HT-29 (cell line): ENCODE results near the gene KIFC3. TPM values are rescaled to one million over a fixed set of nuclear protein-coding genes. Genes with fewer than 3 reads are reported as not detected.
A peak's percentile ranks its signal among the peaks of the same experiment; 100 is the strongest.
"Not testable (repeated sequence)": the region's sequence is repeated elsewhere in the genome, so short reads cannot be mapped to it uniquely, and the experiment has no call there.

Source experiments
- DNase-seq: peaks from one replicate; pipeline ENCODE4 v3.0.0-alpha.2; 2015; ENCODE audit warnings: low spot score
- total RNA-seq: library from RNA; depleted of rRNA; stranded (reverse); fragments of >200 nt; shearing (Covaris generic); gene quantifications from 2 replicates; pipeline ENCODE4 v1.2.3, GENCODE V29; 2014

Gene KIFC3
- total RNA-seq, 1 experiment from 2014 or later = 43.4 TPM

DNA sequence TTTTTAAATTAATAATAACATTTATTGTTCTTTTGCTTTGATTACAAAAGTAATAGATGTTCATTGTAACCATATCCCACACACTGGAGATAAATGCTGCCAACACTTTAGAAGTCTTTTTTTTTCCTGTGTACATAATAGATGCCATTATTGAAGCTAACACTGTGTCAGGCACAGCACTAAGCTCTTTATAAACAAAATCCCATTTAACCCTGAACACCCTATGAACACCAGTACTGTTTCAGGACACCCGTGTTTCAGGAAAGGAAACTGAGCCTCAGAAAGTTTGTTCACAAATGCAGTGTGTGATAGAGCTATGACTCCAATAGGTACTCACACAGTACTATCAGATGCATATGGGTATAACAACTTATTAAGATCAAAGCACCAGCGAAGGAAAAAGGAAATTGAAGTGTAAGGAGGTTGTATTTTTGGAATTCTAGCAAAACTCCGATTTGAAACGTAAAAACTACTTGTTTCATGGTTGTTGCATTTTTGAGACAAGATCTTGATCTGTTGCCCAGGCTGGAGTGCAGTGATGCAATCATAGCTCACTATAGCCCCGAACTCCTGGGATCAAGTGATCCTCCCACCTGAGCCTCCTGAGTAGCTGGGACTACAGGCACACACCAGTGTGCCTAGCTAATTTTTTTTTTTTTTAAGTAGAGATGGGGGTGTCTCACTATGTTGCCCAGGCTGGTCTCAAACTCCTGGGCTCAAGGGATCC lies 2.0 kb upstream of the KIFC3 start:
- no peak for DNase-seq

DNA sequence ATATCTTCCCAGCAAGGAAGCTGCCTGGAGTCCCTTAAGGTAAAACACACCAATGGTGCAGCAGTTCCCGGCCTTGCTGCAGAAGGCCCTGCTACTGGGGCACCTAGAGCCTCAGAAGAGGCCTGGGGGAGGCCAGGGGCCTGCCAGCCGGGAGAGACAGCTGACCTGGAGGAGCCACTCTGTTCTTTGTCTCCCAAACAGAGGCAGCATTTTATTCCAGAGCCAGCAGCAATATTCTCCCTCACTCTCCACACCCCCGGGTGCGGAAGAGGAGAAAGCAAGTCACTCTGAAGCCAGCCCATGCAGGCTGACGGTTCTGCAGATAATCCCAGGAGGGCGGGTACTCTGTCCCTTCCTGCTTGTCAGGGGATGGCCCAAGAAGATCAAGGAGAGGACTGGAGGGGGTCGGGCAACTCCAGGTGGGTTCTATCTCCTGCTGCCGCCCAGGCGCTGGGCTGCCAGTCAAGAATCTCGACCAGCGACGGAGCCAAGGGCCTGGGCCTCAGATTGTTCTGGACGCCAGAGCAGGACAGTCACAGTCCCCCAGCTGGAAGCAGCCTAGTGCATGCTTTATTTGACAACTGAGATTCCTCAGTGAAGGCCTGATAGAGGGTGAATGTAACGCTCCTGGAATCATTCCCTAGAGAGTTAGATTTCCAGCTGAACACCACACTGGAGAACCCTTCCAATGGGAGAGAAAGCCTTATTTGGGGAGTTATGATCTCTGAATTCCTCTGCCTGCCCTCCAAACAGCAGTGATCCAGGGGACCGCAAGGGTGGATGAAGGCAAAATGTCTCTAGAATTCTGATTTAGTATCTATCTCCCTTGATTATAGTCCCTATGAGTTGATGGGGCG lies 1.1 kb upstream of the KIFC3 start:
- no peak for DNase-seq

GRCh38 chr16:57801809-57802340 lies 416 bp downstream of the KIFC3 start:
- DNase-seq = no peak

DNA sequence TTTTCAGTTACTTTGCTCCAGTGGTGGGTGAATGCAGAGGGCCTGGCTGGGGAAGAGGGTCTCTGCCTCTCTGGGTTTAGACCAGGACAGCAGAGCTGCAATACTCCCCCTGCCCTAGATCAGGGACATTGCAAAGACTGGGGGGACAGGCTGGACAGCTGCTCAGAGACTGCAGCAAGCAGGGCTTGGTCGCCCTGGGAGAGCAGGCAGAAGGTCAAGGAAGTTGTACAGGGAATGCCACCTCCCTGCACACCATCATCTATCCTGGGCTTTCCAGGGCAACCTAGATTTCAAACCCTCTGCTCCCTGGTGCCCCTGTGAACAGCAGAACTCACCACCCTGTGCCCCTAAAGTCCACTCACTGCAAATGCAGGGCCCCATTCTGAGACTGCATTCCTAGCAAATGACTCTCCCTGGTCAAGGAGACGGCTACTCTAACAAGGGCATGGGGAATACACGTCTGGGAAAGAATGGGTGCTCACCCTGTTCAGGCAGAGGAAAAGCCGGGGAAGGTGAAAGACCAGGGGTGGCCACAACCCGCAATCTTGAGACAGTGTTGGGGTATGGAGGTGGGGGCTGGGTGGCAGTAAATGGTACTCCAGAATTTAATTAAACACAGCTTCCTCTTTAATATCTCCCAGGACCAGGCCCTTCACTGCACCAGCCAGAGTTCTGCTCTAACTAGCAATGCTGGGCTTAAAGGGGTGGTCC lies 1.0 kb downstream of the KIFC3 start:
- peak; percentile 61 for DNase-seq

GRCh38 chr16:57800200-57801097 lies 1.8 kb downstream of the KIFC3 start:
- no peak for DNase-seq

DNA sequence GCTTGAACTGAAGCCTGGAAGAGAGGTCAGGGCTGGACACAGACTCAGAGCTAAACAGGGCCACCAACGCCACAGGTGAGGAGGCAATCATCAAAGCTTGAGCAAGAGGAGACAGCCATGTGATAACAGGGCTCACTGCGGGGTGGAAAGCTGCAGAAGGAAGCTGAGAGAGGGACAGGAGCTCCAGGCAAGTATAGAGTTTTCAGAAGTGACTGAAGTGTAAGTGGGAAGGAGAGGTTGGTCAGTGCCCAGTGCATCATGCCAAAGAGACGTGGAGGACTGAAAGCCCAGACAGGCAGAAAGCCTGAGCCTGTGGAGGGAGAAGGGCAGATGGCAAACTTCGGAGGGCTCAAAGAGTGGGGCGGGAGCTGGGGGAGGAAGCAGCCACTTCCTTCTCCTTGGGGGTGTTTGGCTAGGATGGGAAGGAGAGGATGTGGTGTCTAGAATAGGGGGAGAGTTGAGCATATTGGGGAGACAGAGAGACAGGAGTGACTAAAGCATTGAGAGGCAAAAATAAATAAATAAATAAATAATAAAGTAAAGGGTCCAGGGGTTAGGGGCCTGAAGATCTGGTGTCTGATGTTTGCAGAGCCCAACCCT lies 2.6 kb downstream of the KIFC3 start:
- no peak for DNase-seq

DNA sequence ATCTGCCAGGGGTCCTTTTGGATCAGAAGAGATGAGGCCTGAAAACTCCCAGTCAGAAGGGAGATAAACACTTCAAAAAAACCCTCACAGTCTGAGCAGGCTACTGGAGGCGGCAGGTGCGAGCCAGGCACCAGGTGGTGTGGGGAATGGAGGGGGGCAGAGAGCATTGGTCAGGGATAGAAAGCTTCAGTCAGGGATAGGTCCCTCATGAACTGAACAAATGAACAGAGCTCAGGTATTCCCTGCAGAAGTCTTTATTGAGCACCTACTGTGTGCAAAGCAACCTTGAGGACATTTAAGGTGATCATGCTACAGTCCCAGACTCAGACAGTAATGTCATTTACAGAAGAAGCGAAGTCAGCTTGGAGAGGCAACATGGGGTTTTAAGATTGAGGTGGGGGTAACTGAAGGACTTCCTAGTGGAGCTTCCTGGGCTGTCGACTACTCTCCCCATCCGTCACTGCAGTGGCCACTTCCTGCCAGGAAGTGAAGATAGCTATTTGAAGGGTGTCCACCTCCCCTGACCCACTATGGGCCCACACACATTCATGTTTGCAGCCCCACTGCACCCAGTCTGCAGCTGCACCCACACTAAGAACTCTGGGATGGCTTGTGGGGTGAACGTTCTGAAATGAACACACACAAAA lies 3.2 kb downstream of the KIFC3 start:
- no peak for DNase-seq

- no peak for DNase-seq
These were observed 4.0 kb downstream of the KIFC3 start for GRCh38 chr16:57798267-57798810.

GRCh38 chr16:57797526-57798266 lies 4.6 kb downstream of the KIFC3 start:
- DNase-seq = peak; percentile 83

DNA sequence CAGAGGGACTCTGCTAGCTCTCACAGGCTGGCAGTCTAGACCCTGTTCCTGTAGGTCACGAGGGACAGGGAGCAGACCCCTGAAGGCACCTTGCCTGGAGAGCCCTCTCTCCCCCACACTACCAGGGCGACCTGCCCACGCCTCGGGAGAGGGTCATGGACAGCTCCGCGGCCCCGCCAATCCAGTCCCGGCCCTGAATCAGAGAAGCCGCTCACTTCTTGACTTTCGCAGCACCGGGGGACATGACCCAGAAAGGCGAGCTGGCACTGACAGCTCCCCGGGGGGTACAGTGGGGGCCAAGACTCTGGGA lies 5.1 kb downstream of the KIFC3 start:
- peak; percentile 17 for DNase-seq

GRCh38 chr16:57796014-57796413 lies 6.3 kb downstream of the KIFC3 start:
- DNase-seq = not testable (repeated sequence)

GRCh38 chr16:57795431-57795878 lies 6.8 kb downstream of the KIFC3 start:
- peak; percentile 73 for DNase-seq

DNA sequence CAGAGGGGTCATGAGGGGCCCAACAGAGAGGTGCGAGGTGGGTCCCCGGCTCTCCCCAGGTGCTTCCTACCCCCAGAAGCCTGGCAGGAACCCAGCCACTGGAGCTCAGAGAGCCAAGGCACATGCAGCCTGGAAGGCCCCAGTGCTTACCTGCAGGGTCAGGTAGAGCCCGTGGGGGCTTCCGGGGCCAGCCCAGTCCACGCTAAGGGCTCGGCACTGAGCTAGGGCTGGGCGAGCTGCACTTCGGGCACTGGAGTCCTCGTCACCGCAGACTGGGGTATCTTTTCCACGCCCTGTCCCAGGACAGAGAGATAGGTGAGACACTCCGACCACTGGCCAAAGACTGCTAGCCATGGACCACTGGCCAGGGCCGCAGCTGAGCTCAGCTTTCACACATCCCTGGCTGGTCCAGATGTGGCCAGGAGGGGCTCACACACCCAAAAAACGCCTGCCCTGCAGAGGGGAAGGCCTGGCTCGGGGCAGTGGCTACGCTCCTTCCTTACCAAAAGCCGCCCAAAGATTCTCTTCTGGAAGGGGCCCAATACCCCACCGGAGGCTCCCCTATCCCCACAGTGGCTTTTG lies 7.4 kb downstream of the KIFC3 start:
- no peak for DNase-seq

DNA sequence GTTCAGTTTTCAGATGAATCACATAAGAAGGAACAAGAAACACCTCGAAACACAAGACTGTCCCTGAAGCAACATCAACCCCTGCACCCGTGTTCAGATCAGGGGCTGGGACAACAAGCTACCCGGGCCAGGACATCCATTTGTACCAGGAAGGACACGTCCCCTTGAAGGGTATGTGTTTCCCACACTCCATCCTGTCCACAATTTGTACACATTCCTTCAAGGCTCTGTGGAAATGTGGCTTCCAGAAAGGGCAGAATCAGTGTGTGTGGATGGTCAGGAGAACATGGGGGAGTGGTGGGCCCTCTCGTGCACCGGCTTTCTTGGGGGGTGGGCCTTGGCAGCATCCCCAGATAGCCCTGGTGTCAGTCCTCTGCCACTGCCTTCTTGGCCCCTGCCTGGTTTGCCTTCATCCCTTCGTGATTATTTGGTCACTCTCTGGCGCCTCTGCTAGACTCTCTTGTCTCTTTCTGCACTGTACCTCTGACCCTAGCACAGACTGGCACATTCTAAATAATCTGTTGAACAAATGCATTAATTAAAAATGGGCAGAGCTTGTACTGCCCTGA lies 10.3 kb downstream of the KIFC3 start:
- DNase-seq = no peak

DNA sequence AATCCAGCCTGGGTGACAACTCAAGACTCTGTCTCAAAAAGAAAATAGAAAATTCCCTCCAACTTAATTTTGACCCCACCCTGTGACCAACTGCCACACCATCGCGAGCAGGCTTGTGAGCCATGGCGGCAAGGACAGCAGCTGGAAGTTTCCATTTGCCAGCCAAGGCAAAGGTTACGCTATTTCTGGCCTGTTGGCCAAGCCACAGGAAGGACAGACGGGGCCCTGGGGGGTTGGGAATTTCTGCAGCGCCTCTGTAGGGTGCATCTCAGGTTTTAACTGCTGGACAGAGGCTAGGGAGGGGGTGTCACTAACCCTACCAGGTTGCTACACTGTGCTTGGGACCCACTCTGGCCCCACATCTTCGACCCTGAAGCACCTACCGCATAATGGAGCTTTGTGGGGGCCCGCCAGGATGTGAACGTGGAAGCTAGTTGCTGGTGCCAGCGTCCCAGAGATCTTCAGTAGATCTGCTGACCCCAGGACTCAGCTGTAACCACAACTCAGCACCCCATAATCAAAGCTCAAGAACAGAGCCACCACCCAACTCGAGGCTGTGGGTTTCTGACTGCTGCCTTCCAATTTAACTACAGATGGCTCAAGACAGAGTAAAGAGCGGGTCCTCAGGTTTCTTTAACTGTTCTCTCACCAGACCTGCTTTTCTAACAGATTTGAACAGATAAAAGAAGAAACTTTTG lies 10.9 kb downstream of the KIFC3 start:
- DNase-seq = no peak

DNA sequence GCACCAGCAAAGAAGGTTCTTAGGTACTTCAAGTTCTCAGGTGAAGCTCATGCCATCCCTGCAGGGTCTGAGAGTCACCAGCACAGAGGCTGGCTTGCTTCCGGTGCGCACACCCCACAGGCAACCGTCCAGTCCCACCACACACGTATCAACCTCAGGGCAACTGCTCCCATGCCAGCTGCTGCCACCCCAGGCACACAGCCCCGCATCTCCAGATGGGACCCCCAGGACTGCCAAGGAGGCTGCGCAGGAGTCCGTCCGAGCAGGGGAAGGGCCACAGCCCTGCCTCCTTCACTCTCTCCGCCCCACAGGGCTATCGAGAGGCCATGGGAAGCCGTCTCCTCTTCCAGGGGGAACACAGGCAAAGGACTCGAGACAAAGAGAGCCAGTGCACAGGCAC lies 13.3 kb downstream of the KIFC3 start:
- DNase-seq = no peak

- no peak for DNase-seq
These were observed 13.9 kb downstream of the KIFC3 start for GRCh38 chr16:57788252-57788841.
